ENCODE data around the gene SERPINE2.

The SERPINE2 gene

GRCh38 chr2:224085246-224085645 is 46.2 kb upstream of the SERPINE2 start:
- Histone ChIP-seq H3K27ac (ENCODE audit: low read depth, low read length) (no peak overlapping the region), H3K4me2 (ENCODE audit: low read length) (no peak overlapping the region), H3K36me3 (ENCODE audit: control insufficient read depth, low read length) (no peaks in the 10 kb centered on the region), H4K20me1 (ENCODE audit: control insufficient read depth, insufficient read depth, low read depth, low read length) (no peaks in the 10 kb centered on the region), H3K27me3 (ENCODE audit: control insufficient read depth, low read length) (no peaks in the 10 kb centered on the region), H3K4me1 (ENCODE audit: control insufficient read depth, low read length) (no peaks in the 10 kb centered on the region), H3F3A (ENCODE audit: control insufficient read depth, insufficient read depth) (no peaks in the 10 kb centered on the region), H3K79me2 (ENCODE audit: control insufficient read depth, low read length) (no peaks in the 10 kb centered on the region), H3K4me3 (ENCODE audit: low read length) (no peak overlapping the region), H3K9me3 (ENCODE audit: control insufficient read depth, insufficient read depth, low read length) (no peaks in the 10 kb centered on the region), H3K9me2 (replicated peaks; ENCODE audit: control insufficient read depth, low read length) (no peaks in the 10 kb centered on the region)
- TF ChIP-seq CTCF (IDR thresholded peaks at IDR 0.05; ENCODE audit: low read depth, low read length, poor library complexity, severe bottlenecking) (no peak), EZH2phosphoT487 (IDR thresholded peaks at IDR 0.05; ENCODE audit: borderline replicate concordance, low read length) (no peak)

- Histone ChIP-seq H3F3A (ENCODE audit: control insufficient read depth, insufficient read depth) (no peaks in the 10 kb centered on the region), H3K4me1 (ENCODE audit: control insufficient read depth, low read length) (no peaks in the 10 kb centered on the region), H3K27me3 (ENCODE audit: control insufficient read depth, low read length) (no peaks in the 10 kb centered on the region), H3K36me3 (ENCODE audit: control insufficient read depth, low read length) (no peaks in the 10 kb centered on the region), H3K9me2 (replicated peaks; ENCODE audit: control insufficient read depth, low read length) (no peaks in the 10 kb centered on the region), H3K79me2 (ENCODE audit: control insufficient read depth, low read length) (no peaks in the 10 kb centered on the region), H3K4me2 (ENCODE audit: low read length) (no peak overlapping the region), H3K9me3 (ENCODE audit: control insufficient read depth, insufficient read depth, low read length) (no peaks in the 10 kb centered on the region), H3K27ac (ENCODE audit: low read depth, low read length) (no peak overlapping the region), H3K4me3 (ENCODE audit: low read length) (no peak overlapping the region), H4K20me1 (ENCODE audit: control insufficient read depth, insufficient read depth, low read depth, low read length) (no peaks in the 10 kb centered on the region)
- TF ChIP-seq CTCF (IDR thresholded peaks at IDR 0.05; ENCODE audit: low read depth, low read length, poor library complexity, severe bottlenecking) (no peak), EZH2phosphoT487 (IDR thresholded peaks at IDR 0.05; ENCODE audit: borderline replicate concordance, low read length) (no peak)
Observed at GRCh38 chr2:224084266-224084892, 45.3 kb upstream of the SERPINE2 start.

GRCh38 chr2:224083638-224084037 is 44.6 kb upstream of the SERPINE2 start:
- no peak overlapping the region for H3K4me2 ChIP-seq (ENCODE audit: low read length)
- H3K27me3 ChIP-seq (ENCODE audit: control insufficient read depth, low read length): no peaks in the 10 kb centered on the region
- no peaks in the 10 kb centered on the region for H3K9me3 ChIP-seq (ENCODE audit: control insufficient read depth, insufficient read depth, low read length)
- no peaks in the 10 kb centered on the region for H3K36me3 ChIP-seq (ENCODE audit: control insufficient read depth, low read length)
- H3K4me1 ChIP-seq (ENCODE audit: control insufficient read depth, low read length): no peaks in the 10 kb centered on the region
- H3K27ac ChIP-seq (ENCODE audit: low read depth, low read length): no peak overlapping the region
- no peaks in the 10 kb centered on the region for H3F3A ChIP-seq (ENCODE audit: control insufficient read depth, insufficient read depth)
- no peaks in the 10 kb centered on the region for H3K9me2 ChIP-seq (replicated peaks; ENCODE audit: control insufficient read depth, low read length)
- no peaks in the 10 kb centered on the region for H3K79me2 ChIP-seq (ENCODE audit: control insufficient read depth, low read length)
- TF ChIP-seq EZH2phosphoT487 (IDR thresholded peaks at IDR 0.05; ENCODE audit: borderline replicate concordance, low read length): no peak
- TF ChIP-seq CTCF (IDR thresholded peaks at IDR 0.05; ENCODE audit: low read depth, low read length, poor library complexity, severe bottlenecking): no peak
- H4K20me1 ChIP-seq (ENCODE audit: control insufficient read depth, insufficient read depth, low read depth, low read length): no peaks in the 10 kb centered on the region
- no peak overlapping the region for H3K4me3 ChIP-seq (ENCODE audit: low read length)
